RKO (cell line): ENCODE results near the gene ARHGAP45.
"Not testable (repeated sequence)": the region's sequence is repeated elsewhere in the genome, so short reads cannot be mapped to it uniquely, and the experiment has no call there.

Source experiments
- DNase-seq: peaks from one replicate; pipeline ENCODE4 v3.0.0-alpha.2; 2016; ENCODE audit warnings: low spot score

ARHGAP45 gene, protein sequence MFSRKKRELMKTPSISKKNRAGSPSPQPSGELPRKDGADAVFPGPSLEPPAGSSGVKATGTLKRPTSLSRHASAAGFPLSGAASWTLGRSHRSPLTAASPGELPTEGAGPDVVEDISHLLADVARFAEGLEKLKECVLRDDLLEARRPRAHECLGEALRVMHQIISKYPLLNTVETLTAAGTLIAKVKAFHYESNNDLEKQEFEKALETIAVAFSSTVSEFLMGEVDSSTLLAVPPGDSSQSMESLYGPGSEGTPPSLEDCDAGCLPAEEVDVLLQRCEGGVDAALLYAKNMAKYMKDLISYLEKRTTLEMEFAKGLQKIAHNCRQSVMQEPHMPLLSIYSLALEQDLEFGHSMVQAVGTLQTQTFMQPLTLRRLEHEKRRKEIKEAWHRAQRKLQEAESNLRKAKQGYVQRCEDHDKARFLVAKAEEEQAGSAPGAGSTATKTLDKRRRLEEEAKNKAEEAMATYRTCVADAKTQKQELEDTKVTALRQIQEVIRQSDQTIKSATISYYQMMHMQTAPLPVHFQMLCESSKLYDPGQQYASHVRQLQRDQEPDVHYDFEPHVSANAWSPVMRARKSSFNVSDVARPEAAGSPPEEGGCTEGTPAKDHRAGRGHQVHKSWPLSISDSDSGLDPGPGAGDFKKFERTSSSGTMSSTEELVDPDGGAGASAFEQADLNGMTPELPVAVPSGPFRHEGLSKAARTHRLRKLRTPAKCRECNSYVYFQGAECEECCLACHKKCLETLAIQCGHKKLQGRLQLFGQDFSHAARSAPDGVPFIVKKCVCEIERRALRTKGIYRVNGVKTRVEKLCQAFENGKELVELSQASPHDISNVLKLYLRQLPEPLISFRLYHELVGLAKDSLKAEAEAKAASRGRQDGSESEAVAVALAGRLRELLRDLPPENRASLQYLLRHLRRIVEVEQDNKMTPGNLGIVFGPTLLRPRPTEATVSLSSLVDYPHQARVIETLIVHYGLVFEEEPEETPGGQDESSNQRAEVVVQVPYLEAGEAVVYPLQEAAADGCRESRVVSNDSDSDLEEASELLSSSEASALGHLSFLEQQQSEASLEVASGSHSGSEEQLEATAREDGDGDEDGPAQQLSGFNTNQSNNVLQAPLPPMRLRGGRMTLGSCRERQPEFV

DNA sequence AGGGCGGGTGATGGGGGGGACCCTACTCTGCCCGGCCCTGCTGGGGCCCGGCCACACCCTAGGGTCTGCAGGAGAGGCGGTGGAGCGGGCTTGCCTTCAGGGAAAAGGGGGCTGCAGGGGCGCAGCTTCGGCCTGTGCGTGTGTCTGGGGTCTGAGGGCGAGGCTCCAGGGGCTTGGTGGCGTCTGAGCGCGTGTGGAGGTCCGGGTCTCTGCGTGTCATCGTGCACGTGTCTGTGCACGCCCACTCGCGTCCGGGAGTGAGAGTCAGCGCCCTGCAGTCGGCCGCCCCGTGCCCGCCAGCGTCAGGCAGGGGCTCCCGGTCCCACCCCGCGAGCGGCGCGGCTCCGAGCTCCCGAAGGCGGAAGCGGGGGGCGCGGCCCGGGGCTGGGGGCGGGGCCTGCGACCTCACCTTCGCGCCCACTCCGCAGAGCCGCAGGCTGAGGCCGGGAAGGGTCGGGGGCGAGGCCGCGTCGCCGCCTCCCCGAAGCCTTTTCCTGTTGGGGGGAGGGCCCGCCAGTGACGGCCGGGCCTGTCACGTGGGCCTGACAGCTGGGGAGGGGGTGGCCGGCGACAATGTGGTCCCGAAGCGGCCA, at the start of gene ARHGAP45:
Gene ARHGAP45, plus strand, starts transcription at position 420 of the 593 bp plus-strand sequence. CDS start 239 bp downstream, outside the sequence.
- peak; percentile 49 for DNase-seq

DNA sequence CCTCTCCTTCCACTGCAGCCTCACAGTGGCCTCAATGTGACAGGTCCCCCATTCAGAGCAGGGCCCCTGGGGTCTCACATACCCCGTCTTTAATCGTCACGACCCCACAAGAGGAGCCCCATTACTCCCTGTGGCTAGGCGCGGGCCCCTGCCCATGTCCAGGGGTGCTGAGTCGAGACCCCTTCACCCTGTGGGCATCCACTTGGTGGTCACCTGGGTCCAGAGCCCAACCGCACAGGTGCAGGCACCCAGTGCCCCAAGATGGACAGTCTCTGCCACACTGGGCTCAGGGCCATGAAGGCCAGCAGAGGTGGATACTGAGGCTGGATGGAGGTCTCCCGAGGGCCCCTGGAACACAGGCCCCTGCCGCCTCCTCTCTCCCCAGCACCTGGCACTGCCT, 49.1 kb upstream of the ARHGAP45 start:
- no peak for DNase-seq

DNA sequence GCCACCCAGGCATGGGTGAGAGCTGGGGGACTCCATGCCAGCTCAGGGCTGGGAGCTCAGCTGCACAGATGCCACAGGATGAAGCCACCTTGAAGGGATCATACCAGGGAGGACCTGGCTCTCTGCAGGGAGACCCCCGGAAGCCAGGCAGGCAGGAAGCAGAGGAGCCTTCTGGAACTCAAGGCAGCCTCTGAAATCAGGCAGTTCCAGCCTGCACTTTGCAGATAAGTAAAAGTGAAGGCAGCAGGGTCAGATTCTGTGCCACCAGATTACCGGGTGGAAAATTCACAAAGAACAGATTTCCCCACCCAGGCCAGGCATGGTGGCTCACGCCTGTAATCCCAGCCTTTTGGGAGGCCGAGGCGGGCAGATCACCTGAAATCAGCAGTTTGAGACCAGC, 48.6 kb upstream of the ARHGAP45 start:
- no peak for DNase-seq

DNA sequence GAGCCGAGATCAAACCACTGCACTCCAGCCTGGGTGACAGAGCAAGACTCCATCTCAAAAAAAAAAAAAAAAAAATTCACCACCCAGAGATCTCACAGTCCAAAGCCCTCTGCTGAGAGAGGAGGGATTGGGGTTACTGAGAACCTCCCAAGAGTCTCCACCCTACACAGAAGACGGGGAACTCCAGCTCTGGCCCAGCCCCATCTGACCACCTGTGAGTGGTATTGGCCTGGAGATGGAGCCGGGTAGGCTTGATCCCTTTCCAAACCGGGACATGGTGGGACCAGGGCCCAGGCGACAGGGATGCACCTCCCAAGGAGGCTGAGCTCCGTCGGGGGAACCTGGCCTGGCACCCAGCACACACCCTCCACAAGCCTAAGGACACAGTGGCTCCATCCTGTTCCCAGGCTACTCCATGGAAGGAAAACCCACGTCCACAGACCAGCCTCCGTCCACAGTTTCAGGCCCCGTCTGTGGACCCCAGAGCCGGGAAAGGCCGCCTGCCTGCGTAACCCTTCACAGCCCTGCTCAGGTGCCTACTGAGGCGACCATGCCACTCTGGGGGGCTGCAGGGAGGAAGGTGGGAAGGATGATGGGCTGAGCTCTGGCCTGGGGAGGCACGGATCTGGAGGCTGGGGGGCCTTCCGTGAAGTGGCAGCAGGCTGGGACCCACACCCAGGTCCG, 47.9 kb upstream of the ARHGAP45 start:
- no peak for DNase-seq

DNA sequence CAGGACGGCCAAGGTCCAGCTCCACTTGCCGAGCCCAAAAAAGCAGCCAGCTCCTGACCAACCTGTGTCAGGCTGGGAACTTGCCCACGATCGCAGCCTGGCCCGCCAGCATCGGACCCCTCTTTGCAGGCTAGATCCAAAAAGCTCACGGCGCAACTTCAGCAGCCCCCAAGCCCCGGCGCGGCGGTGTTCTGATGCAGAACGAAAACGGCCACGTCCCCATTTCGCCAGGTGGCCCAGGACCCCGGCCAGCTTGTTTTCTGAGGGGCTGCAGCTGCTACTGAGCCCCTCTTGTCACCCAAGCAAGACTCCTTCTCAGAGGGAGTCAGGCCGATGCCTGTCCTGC, 47.4 kb upstream of the ARHGAP45 start:
- DNase-seq, result no peak

DNA sequence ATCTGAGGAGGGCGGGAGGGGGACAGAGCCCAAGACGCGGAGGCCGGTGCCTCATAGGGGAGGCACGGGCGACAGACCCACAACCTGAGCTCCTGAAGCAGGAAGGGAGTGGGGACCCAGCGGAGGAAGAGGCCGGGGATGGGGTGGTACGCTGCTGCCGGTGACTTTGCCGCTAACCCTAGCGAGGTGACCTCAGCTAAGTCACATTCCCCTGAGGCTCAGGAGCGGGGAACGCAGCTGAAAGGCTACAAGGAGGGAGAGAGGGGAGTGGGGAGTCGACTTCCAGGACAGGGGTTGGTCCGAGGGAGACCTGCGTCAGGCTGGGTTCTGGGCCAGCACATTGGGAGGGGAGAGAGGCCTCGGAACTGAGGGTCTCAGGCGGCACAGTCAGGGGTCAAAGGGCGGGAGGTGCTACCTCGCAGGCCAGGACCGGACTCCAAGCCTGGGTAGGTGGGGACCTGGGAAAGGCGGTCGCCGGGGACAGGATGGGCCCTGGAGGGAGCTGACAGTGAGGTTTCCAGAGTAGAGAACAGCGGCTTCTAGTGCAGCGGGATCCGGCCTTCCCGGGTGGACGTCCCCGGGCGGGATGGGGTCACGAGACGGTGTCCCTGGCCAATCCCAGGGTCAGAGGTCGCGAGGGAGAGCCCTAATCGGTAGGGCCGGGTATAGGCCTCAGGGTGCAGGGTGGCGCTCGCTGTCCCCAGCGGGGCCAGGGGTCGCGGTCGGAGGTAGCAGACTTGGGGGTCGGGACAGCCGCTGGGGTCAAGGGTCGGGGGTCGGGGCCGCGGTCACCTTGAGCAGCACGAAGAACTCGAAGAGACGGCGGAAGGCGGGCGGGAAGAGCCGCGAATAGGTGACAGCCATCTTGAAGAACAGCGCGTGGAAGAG, 46.7 kb upstream of the ARHGAP45 start:
- DNase-seq, result peak; percentile 41

DNA sequence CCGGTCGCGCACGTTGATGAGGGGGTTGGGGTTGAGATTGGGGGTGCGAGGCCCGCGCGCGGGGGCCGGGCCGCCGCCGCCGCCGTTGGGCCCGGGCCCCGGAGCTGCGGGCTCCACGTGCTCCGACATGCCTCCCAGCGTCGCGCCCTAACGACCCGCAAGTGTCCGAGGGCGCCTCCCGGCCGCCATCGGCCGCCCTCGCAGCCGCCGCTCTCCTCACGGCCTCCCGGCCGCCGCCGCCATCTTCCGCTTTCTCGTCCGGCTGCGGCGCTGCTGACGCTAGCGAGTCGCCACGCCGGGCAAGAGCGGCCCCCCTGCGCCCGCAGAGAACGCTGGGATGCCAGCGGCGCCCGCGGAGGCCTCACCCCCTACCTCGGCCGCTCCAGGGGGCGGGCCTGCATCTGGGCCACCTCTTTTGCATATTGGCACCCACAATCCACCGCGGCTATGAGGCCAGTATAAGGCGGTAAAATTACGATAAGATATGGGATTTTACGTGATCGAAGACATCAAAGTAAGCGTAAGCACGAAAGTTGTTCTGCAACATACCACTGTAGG, 46.0 kb upstream of the ARHGAP45 start, which contains the start of gene TMEM259:
Gene TMEM259, minus strand, starts transcription at position 256 of the 558 bp plus-strand sequence. Its CDS starts 127 bp downstream, at position 129.
- DNase-seq, result peak; percentile 96

DNA sequence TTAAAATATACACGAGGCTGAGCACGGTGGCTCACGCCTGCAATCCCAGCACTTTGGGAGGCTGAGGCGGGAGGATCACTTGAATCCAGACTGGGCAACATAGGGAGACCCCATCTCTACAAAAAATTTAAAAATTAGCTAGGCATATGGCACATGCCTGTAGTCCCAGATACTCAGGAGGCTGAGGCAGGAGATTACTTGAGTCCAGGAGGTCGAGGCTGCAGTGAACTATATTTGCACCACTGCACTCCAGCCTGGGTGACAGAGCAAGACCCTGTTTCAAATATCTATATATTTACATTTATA, 43.1 kb upstream of the ARHGAP45 start:
- DNase-seq, result not testable (repeated sequence)

DNA sequence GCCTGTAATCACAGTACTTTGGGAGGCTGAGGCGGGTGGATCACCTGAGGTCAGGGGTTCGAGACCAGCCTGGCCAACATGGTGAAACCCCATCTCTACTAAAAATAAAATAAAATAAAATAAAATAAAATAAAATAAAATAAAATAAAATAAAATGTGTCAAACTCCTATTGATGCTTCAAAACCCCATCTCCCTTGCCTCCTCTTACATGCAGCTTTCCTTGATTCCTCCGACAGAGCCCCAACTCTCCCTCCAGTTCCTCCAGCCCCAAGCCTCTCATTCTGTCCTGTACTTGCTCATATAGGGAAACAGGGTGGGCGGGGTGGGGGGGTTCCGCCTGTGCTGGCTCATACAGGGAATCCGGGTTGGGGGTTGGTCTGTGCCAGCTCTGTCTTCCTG, 41.9 kb upstream of the ARHGAP45 start:
- not testable (repeated sequence) for DNase-seq

DNA sequence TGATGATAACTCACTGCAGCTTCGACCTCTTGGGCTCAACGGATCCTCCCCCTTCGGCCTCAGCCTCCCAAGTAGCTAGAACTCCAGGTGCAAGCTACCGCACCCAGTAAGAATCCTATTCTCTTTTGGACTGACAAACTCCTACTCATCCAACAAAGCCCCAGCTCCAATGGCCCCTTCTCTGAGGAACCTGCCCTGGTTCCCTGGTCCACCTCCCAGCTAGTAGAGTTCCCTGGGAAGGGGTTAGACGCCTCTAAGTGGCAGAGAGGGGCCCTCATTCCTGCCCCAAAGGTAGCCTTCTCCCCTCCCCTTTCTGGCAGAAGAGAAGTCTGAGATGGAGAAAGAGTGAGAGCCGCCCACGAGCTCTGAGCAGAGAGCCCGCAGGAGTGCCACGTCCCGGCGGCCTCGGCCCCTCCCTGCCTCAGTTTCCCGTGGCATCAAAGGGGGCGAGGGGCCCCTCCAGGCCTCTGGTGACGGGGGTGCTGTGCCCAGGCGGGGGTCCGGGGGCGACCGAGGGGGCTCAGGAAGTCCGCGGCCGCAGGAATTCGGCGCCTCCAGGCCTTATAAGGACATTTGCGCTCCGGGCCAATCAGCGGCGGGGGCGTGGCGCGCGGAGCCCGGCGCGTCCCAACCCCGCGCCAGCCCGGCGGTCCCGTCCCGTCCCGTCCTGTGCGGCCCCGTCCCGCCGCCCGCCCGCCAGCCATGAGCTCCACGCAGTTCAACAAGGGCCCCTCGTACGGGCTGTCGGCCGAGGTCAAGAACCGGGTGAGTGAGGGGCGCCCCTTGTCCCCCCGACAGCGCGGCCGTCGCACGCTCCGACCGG, 40.8 kb upstream of the ARHGAP45 start, which contains the start of gene CNN2:
Gene CNN2, plus strand, starts transcription at position 649 of the 823 bp plus-strand sequence. Its CDS starts 54 bp downstream, at position 703.
- DNase-seq, result peak; percentile 79

DNA sequence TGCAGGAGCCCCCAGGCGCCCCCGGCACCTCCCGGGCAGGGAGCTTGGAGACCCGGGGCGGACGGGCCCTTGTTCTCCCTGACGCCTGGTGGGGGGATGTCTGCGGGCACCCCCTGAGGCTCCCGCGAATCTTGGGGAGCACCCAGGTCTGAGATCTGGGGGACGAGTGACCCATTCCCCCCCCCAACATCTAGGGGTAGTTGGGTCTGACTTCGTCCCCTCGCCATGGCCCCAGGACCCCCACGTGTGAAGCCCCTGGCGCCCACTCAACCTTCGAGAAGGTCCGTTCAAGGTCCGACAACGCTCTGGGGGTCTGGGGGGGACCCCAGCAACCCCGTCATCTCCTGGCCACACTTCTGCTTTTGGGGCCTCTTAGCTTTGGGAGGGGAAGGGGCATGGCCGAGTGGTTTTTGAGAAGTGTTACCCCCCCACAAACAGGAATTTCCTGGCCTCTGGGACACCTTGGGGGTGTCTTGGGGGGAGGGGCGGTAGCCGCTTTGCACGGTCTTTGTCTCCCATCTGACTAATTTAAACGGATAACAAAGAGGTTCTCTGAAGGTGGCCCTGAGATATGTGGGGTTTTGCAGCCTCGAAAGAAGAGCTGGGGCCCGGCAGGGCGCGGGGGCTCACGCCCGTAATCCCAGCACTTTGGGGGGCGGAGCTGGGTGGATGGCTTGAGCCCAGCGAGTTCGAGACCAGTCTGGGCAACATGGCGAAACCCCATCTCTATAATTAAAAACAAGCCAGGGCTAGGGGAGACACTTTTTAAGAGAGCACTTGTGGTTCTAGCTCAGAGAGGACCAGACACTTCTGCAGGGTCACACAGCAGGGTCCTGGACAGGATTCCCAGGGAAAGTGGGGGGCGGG, 40.0 kb upstream of the ARHGAP45 start:
- peak; percentile 55 for DNase-seq

DNA sequence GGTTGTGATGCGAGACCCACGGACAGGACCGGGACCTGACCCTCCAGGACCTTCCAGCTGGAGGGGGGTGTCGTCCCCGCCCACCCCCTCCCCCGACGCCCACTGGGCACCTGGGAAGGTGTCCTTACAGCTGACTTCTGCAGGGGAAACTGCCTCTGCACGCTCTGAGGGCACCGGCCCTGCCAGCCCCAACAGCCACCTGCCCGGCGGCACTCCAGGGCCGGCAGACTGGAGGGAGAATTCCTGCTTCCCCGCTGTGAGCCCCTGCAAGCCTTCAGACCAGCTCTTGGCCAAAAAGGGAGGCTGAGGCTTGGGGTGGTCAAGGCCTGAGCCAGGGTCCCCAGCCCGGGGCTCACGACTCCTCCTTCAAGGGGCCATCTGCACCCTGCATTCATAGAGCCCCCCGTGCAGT, 39.3 kb upstream of the ARHGAP45 start:
- DNase-seq, result no peak

DNA sequence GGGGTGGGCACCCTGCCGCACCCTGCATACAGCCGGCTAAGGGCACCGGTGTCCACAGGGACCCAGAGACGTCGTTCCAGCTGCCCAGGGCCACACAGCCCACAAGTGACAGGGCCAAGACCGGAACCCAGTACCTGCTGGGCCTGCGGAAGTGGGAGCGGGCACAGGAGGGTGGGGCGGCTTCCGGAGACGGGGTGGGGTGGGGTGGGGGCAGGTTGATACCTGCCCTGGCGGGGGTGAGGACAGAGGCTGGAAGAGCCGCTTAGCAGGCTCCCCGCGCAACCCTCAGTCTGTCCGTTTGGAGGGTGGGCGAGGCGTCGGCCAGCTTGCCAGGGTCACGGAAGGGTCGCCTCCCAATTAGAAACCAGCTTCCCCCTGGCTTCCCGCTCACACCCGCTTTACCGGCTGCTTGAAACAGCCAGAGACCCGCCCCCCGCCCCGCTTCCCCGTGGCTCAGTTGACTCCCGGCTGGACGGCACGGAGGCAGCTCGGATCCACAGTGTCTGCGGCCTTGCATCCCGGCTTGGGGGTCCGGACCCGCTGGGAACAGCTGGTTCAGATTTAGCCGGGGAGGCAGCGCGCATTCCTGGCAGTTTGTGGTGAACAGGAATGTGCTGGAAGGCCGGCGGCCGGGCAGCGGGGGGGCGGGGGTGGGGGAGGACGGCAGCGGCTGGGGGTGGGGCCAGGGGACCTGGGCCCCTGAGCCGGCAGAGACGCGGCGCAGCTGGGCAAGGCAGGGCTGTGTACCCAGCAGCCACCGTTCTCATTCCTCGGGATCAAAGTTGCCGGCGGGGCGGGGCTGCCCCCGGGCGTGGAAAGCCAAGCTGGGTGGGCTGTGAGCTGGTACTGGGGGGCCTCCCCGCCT, 38.7 kb upstream of the ARHGAP45 start:
- peak; percentile 61 for DNase-seq

DNA sequence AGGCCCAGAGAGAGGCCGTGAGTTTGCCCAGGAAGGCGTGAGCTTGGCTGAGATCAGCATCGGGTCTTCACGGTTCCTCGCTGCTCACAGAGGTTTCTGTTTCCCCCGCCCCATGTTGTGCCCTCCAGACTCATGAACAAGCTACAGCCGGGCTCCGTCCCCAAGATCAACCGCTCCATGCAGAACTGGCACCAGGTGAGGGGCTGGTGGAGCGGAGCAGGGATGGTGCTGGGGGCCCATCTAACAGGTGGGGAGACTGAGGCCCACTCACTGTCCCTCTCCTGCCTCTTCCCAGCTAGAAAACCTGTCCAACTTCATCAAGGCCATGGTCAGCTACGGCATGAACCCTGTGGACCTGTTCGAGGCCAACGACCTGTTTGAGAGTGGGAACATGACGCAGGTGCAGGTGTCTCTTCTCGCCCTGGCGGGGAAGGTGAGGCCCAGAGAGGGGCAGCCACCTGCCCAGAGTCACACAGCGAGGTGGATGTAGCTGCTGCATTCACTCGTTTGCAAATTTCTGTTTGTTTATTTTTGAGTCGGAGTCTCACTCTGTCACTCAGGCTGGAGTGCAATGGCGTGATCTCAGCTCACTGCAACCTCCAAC, 34.6 kb upstream of the ARHGAP45 start:
- no peak for DNase-seq

DNA sequence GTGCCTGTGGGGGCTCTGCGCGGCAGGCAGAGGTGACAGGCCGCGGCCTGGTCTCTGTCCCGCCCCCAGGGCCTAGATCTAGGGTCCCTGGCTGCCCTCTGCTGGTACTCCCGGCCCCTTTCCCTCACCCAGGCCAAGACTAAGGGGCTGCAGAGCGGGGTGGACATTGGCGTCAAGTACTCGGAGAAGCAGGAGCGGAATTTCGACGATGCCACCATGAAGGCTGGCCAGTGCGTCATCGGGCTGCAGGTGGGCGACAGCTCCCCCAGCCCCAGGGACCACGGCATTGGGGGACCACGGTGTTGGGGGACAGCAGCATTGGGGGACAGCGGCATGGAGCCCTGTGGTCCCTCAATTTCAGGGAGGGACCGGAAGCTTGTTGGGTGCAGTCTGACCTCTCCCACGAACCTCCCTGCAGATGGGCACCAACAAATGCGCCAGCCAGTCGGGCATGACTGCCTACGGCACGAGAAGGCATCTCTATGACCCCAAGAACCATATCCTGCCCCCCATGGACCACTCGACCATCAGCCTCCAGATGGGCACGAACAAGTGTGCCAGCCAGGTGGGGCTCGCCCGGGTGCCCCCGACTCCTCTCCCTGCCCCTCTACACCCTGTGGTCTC, 30.9 kb upstream of the ARHGAP45 start:
- DNase-seq, result no peak

DNA sequence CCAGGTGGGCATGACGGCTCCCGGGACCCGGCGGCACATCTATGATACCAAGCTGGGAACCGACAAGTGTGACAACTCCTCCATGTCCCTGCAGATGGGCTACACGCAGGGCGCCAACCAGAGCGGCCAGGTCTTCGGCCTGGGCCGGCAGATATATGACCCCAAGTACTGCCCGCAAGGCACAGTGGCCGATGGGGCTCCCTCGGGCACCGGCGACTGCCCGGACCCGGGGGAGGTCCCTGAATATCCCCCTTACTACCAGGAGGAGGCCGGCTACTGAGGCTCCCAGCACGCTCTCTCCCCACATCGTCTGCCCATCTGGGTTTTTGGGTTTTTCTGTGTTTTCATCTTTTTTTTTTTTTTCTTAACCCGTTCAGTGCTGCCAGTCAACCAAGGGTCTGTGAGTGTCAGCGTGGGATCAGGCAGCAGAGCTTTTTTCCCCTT, 29.3 kb upstream of the ARHGAP45 start:
- DNase-seq, result no peak
